CD4-positive, alpha-beta T cell (primary cell): ENCODE results near the gene SFMBT2. TPM values are rescaled to one million over a fixed set of nuclear protein-coding genes. Genes with fewer than 3 reads are reported as not detected.

ENCODE experiments used
- ATAC-seq: fragments of 200-7000 bp; cut with Tn5 transposase; one replicate; pipeline ENCODE4 v1.10.0; 2022; ENCODE audit warnings: mild to moderate bottlenecking; ENCODE audit not compliant: poor library complexity
- CTCF ChIA-PET: fragments of 350-600 bp; sonication (Branson Sonifier 250); formaldehyde crosslinking; loops from one replicate; lab custom pipeline; 2021; ENCODE audit warnings: antibody characterized with exemption, inconsistent platforms; lab: Charles Lee
- POLR2A ChIA-PET: fragments of 350-600 bp; sonication (Branson Sonifier 250); formaldehyde crosslinking; loops from one replicate; lab custom pipeline; 2021; ENCODE audit warnings: antibody characterized with exemption, inconsistent platforms; lab: Charles Lee
- DNase-seq, 14 experiments: peaks; one replicate each; pipeline ENCODE4 v3.0.0-alpha.2; 2013 to 2020; ENCODE audit warnings: mixed read lengths in 2 of 14
- H3K27ac ChIP-seq, 2 donors: one replicate each; pipeline versions ENCODE4 v1.5.1 to v1.7.0; 2013; ENCODE audit warnings: low read length in 2 of 2, low read depth in 1 of 2, mild to moderate bottlenecking in 1 of 2
- H3K27me3 ChIP-seq, 2 experiments: 1 replicate in 1 of 2; 2 replicates in 1 of 2; pipeline versions ENCODE4 v1.6.1 to v1.7.0; 2013; ENCODE audit warnings: low read length in 2 of 2, control low read depth in 1 of 2, mild to moderate bottlenecking in 1 of 2, moderate library complexity in 1 of 2; ENCODE audit not compliant: insufficient read depth in 2 of 2, control insufficient read depth in 1 of 2
- H3K36me3 ChIP-seq: one replicate; pipeline ENCODE4 v1.6.1; 2013; ENCODE audit warnings: low read length, control low read depth; ENCODE audit not compliant: insufficient read depth
- H3K4me1 ChIP-seq: one replicate; pipeline ENCODE4 v1.6.1; 2013; ENCODE audit warnings: low read length, control low read depth; ENCODE audit not compliant: insufficient read depth
- H3K4me3 ChIP-seq: one replicate; pipeline ENCODE4 v1.5.1; 2013; ENCODE audit warnings: mild to moderate bottlenecking, low read length, moderate library complexity
- H3K9me3 ChIP-seq, 2 experiments: 1 replicate in 1 of 2; 2 replicates in 1 of 2; pipeline versions ENCODE4 v1.6.1 to v1.7.0; 2013; ENCODE audit warnings: low read length in 2 of 2, mild to moderate bottlenecking in 2 of 2, control low read depth in 1 of 2, moderate library complexity in 1 of 2; ENCODE audit not compliant: control insufficient read depth in 1 of 2, insufficient read depth in 1 of 2
- H3K27ac Mint-ChIP-seq: one replicate; pipeline ENCODE4 v1.8.0; 2020; ENCODE audit warnings: mixed read lengths
- H3K27me3 Mint-ChIP-seq: one replicate; pipeline ENCODE4 v1.8.0; 2021; ENCODE audit warnings: mixed read lengths
- H3K36me3 Mint-ChIP-seq: one replicate; pipeline ENCODE4 v1.8.0; 2021; ENCODE audit warnings: low read depth, mixed read lengths
- H3K4me1 Mint-ChIP-seq: one replicate; pipeline ENCODE4 v1.8.0; 2021; ENCODE audit warnings: low read depth, mixed read lengths
- H3K4me3 Mint-ChIP-seq: one replicate; pipeline ENCODE4 v1.8.0; 2020; ENCODE audit warnings: mild to moderate bottlenecking, mixed read lengths
- H3K9me3 Mint-ChIP-seq: one replicate; pipeline ENCODE4 v1.8.0; 2020; ENCODE audit warnings: mixed read lengths
- CTCF ChIP-seq: fragments of 200-600 bp; IDR thresholded peaks from one replicate; pipeline ENCODE4 v1.8.0; 2022; ENCODE audit warnings: antibody characterized with exemption, mild to moderate bottlenecking
- intact Hi-C, 2 experiments: fragments of 100-400 bp; cut with DNase I in 1 of 2; cut with micrococcal nuclease in 1 of 2; formaldehyde crosslinking; loops; one replicate each; pipeline versions ENCODE4 v1.15.1 to v1.9.0; 2023 to 2025; cut with DNase I, micrococcal nuclease
- total RNA-seq, 174 experiments: library from RNA in 2 of 174; stranded (reverse) in 2 of 174; gene quantifications; one replicate each; pipeline ENCODE4 v1.2.3 and lab custom pipeline; 2021 to 2026

SFMBT2 gene
- total RNA-seq, 2 experiments from 2014 or later: 41.0 to 42.0 TPM

GRCh38 chr10:7316839-7317238 is 94.0 kb downstream of the SFMBT2 start:
- no peak overlapping the region for H3K27ac ChIP-seq
- ChIA-PET POLR2A (no interaction called here), CTCF (no interaction called here)
- Mint-ChIP-seq H3K27ac (no peak overlapping the region), H3K4me3 (no peak overlapping the region), H3K27me3 (no peaks in the 10 kb centered on the region), H3K9me3 (no peaks in the 10 kb centered on the region), H3K36me3 (peaks cover 41% of the 10 kb centered on the region), H3K4me1 (peaks cover 82% of the 10 kb centered on the region)
- intact Hi-C loops: no loop called here
- no peaks in the 10 kb centered on the region for H3K9me3 ChIP-seq
- H3K27me3 ChIP-seq: no peaks in the 10 kb centered on the region
- H3K4me1 ChIP-seq: peaks cover 28% of the 10 kb centered on the region
- DNase-seq: no peak
- H3K36me3 ChIP-seq: no peaks in the 10 kb centered on the region
- ATAC-seq: no peak
- H3K4me3 ChIP-seq: no peak overlapping the region
- TF ChIP-seq CTCF: no peak

- peaks cover 86% of the 10 kb centered on the region for H3K4me1 Mint-ChIP-seq
- H3K36me3 ChIP-seq: no peaks in the 10 kb centered on the region
- intact Hi-C loops: no loop called here
- DNase-seq (no peak), ATAC-seq (no peak)
- ChIA-PET POLR2A (no interaction called here), CTCF (no interaction called here)
- no peak overlapping the region for H3K4me3 ChIP-seq
- no peaks in the 10 kb centered on the region for H3K27me3 ChIP-seq
- H3K27ac Mint-ChIP-seq: peak overlapping the region; percentile 34
- H3K36me3 Mint-ChIP-seq: peaks cover 49% of the 10 kb centered on the region
- no peak overlapping the region for H3K4me3 Mint-ChIP-seq
- no peaks in the 10 kb centered on the region for H3K9me3 ChIP-seq
- H3K4me1 ChIP-seq: peaks cover 28% of the 10 kb centered on the region
- no peaks in the 10 kb centered on the region for H3K9me3 Mint-ChIP-seq
- H3K27ac ChIP-seq: no peak overlapping the region
- TF ChIP-seq CTCF: no peak
- no peaks in the 10 kb centered on the region for H3K27me3 Mint-ChIP-seq
Measured at GRCh38 chr10:7315906-7316305, 94.9 kb downstream of the SFMBT2 start.

GRCh38 chr10:7314170-7314569 is 96.7 kb downstream of the SFMBT2 start:
- Mint-ChIP-seq H3K4me1 (peaks cover 75% of the 10 kb centered on the region), H3K27ac (no peak overlapping the region), H3K36me3 (peaks cover 46% of the 10 kb centered on the region), H3K27me3 (no peaks in the 10 kb centered on the region), H3K4me3 (no peak overlapping the region), H3K9me3 (no peaks in the 10 kb centered on the region)
- H3K27ac ChIP-seq: no peak overlapping the region
- DNase-seq: peak in 1 of 14 experiments; percentile 8
- peaks cover 22% of the 10 kb centered on the region for H3K4me1 ChIP-seq
- H3K9me3 ChIP-seq: no peaks in the 10 kb centered on the region
- no peak for TF ChIP-seq CTCF
- CTCF ChIA-PET: no interaction called here
- intact Hi-C loops: no loop called here
- H3K4me3 ChIP-seq: no peak overlapping the region
- no peaks in the 10 kb centered on the region for H3K36me3 ChIP-seq
- ATAC-seq: no peak
- H3K27me3 ChIP-seq: no peaks in the 10 kb centered on the region
- POLR2A ChIA-PET: no interaction called here
